Peyer's patch (tissue), 4 donors: ENCODE results near the gene CCDC174. TPM values are rescaled to one million over a fixed set of nuclear protein-coding genes. Genes with fewer than 3 reads are reported as not detected.

ENCODE experiments used
- DNase-seq, 3 donors: peaks; one replicate each; pipeline ENCODE4 v3.0.0-alpha.2; 2017 to 2019
- H3K27ac ChIP-seq, 4 donors: fragments of 200-600 bp; sonication (generic); one replicate each; pipeline ENCODE4 v1.5.1; 2016 to 2019
- H3K27me3 ChIP-seq, 2 donors: fragments of 200-600 bp; sonication (generic); one replicate each; pipeline ENCODE4 v1.5.1; 2019
- H3K36me3 ChIP-seq, 3 donors: fragments of 200-600 bp; sonication (generic); one replicate each; pipeline ENCODE4 v1.5.1; 2016 to 2019
- H3K4me1 ChIP-seq, 4 donors: fragments of 200-600 bp; sonication (generic); one replicate each; pipeline ENCODE4 v1.5.1; 2016 to 2019
- H3K4me3 ChIP-seq, 4 donors: fragments of 200-600 bp; sonication (generic); 1 replicate in 3 of 4; 2 replicates in 1 of 4; pipeline ENCODE4 v1.5.1; 2016 to 2019; ENCODE audit warnings: mild to moderate bottlenecking in 1 of 4
- H3K9me3 ChIP-seq, 4 donors: fragments of 200-600 bp; sonication (generic); one replicate each; pipeline ENCODE4 v1.5.1; 2016 to 2019; ENCODE audit warnings: mild to moderate bottlenecking in 1 of 4
- CTCF ChIP-seq, 6 experiments: fragments of 450-650 bp in 4 of 6; fragments of 200-600 bp in 2 of 6; sonication (generic) in 1 of 6; IDR thresholded peaks; one replicate each; pipeline ENCODE4 v1.5.1; 2017 to 2019; ENCODE audit warnings: antibody characterized with exemption in 6 of 6, mild to moderate bottlenecking in 3 of 6, moderate library complexity in 1 of 6
- POLR2A ChIP-seq, 2 donors: fragments of 450-650 bp; IDR thresholded peaks; one replicate each; pipeline ENCODE4 v1.5.1; 2017; ENCODE audit warnings: antibody characterized with exemption in 2 of 2, mild to moderate bottlenecking in 2 of 2, moderate library complexity in 2 of 2
- total RNA-seq, 4 donors: library from RNA; depleted of rRNA; stranded (reverse); fragments of >200 nt; gene quantifications; one replicate each; pipeline ENCODE4 v1.1.0, GENCODE V29; 2016

Gene CCDC174
- total RNA-seq, 4 donors from 2014 or later = 20.1 to 55.3 (median 42.0) TPM

- Histone ChIP-seq H3K9me3 (no peaks in the 10 kb centered on the region), H3K27ac (no peak overlapping the region), H3K36me3 (no peaks in the 10 kb centered on the region), H3K27me3 (no peaks in the 10 kb centered on the region), H3K4me3 (no peak overlapping the region), H3K4me1 (no peaks in the 10 kb centered on the region)
- TF ChIP-seq CTCF (IDR thresholded peaks at IDR 0.05) (no peak), POLR2A (IDR thresholded peaks at IDR 0.05) (no peak)
- DNase-seq = no peak
Measured at GRCh38 chr3:14620512-14620911, 31.1 kb upstream of the CCDC174 start.

- Histone ChIP-seq H3K4me3 (no peak overlapping the region), H3K36me3 (no peaks in the 10 kb centered on the region), H3K27me3 (no peaks in the 10 kb centered on the region), H3K27ac (no peak overlapping the region), H3K4me1 (no peaks in the 10 kb centered on the region), H3K9me3 (no peaks in the 10 kb centered on the region)
- TF ChIP-seq POLR2A (IDR thresholded peaks at IDR 0.05) (no peak), CTCF (IDR thresholded peaks at IDR 0.05) (no peak)
- no peak for DNase-seq
Measured at GRCh38 chr3:14621093-14621492, 30.5 kb upstream of the CCDC174 start.

GRCh38 chr3:14622368-14622767 lies 29.2 kb upstream of the CCDC174 start:
- no peak for TF ChIP-seq POLR2A (IDR thresholded peaks at IDR 0.05)
- no peak for TF ChIP-seq CTCF (IDR thresholded peaks at IDR 0.05)
- Histone ChIP-seq H3K9me3 (no peaks in the 10 kb centered on the region), H3K4me3 (no peak overlapping the region), H3K27me3 (no peaks in the 10 kb centered on the region), H3K36me3 (no peaks in the 10 kb centered on the region), H3K4me1 (no peaks in the 10 kb centered on the region), H3K27ac (no peak overlapping the region)
- DNase-seq = no peak

- no peak for DNase-seq
- Histone ChIP-seq H3K4me1 (no peaks in the 10 kb centered on the region), H3K27ac (no peak overlapping the region), H3K9me3 (peaks cover 0 to 4% (median 0%) of the 10 kb centered on the region in 4 donors), H3K27me3 (no peaks in the 10 kb centered on the region), H3K36me3 (no peaks in the 10 kb centered on the region), H3K4me3 (no peak overlapping the region)
- TF ChIP-seq POLR2A (IDR thresholded peaks at IDR 0.05) = no peak
- TF ChIP-seq CTCF (IDR thresholded peaks at IDR 0.05) = no peak
Measured at GRCh38 chr3:14623569-14624051, 28.0 kb upstream of the CCDC174 start.

- Histone ChIP-seq H3K4me1 (no peaks in the 10 kb centered on the region), H3K27me3 (no peaks in the 10 kb centered on the region), H3K36me3 (no peaks in the 10 kb centered on the region), H3K4me3 (no peak overlapping the region), H3K9me3 (peaks cover 0 to 4% (median 0%) of the 10 kb centered on the region in 4 donors), H3K27ac (no peak overlapping the region)
- TF ChIP-seq CTCF (IDR thresholded peaks at IDR 0.05) = no peak
- no peak for TF ChIP-seq POLR2A (IDR thresholded peaks at IDR 0.05)
- DNase-seq = no peak
Measured at GRCh38 chr3:14624498-14624897, 27.1 kb upstream of the CCDC174 start.

- Histone ChIP-seq H3K9me3 (peaks cover 0 to 4% (median 0%) of the 10 kb centered on the region in 4 donors), H3K36me3 (no peaks in the 10 kb centered on the region), H3K4me3 (no peak overlapping the region), H3K27ac (no peak overlapping the region), H3K27me3 (no peaks in the 10 kb centered on the region), H3K4me1 (no peaks in the 10 kb centered on the region)
- TF ChIP-seq CTCF (IDR thresholded peaks at IDR 0.05) = no peak
- no peak for TF ChIP-seq POLR2A (IDR thresholded peaks at IDR 0.05)
- no peak for DNase-seq
Measured at GRCh38 chr3:14625443-14625842, 26.1 kb upstream of the CCDC174 start.
